GM20431 (cell line): ENCODE data around the gene CXCL13.
"Not testable (repeated sequence)": the region's sequence is repeated elsewhere in the genome, so short reads cannot be mapped to it uniquely, and the experiment has no call there.

ENCODE experiments used
- in situ Hi-C: fragments of 300-500 bp; cut with MseI, MboI; formaldehyde crosslinking; loops from one replicate; pipeline ENCODE4 v1.15.0; 2020; ENCODE audit warnings: low sequenced_read_pairs; ENCODE audit not compliant: unreplicated experiment

Gene CXCL13

DNA sequence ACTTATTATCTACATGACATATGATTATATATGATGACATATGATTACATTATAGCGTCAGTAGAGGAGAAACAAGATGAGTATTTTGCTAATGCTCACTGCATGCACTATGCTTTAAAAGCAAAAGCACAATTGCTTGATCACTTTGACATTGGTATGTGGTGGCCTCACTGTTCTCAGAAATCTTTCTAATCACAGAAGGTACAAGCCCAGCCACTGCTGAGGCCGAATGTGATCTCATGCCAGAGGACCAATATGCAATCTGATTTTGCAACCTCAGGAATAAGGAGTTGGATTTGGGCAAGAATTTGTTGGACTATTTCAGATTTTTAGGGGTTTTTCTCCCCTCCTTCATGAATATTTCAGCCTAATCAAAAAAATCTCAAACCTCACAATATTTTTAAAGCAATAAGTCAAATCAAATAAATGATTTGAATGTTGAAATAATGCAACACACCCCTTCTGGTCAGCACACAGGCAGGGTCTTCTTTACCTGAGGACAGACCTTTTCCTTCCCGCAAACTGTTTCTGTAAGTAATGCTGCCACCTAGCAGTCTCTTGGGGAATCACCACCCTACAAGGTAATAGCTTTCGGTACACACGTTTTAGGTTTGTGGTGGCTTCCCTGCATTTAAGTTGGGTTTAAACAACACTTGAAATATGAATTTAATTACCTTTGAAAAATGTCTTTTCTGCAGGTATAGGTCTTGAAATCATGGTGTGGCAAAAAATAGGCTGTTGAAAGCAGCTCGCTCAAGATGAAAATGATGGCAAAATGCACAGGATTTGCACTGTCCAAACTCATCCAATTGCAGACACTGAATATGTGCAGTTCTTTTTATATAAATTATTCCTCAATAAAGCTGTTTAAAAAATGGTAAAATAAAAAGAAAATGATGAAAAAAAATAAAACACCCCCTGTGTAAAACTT is 4.8 kb upstream of the CXCL13 start:
- in situ Hi-C loops: loop anchor here (25.0 kb wide), 1 partner anchor 213 kb away; no protein-coding TSS in a partner anchor

DNA sequence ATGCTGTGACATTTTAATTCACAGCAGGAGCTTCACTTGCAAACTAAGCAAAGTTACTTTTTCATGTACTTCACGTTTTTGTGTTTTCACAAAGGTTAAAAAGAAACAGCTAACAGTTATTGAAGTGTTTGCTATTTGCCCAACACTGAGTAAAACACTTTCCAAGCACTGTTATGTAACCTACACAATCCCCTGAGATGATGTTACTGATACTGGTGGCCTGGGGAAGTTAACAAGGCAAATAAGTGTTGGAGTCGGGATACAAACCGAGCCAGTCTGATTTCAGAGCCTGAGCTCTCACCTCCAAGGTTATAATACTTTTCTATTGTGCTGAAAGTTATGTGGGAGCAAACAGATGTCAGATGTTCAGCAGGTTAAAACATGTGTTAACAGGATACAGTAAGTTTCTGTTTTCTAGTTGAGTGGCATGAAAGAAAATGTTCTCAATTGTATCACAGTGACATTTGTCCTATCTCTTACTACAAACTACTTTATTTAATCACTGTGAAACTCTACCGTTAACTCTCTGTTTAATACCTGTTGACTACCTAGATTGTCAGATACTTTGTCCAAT is 3.9 kb upstream of the CXCL13 start:
- in situ Hi-C loops: loop anchor here (25.0 kb wide), 1 partner anchor 214 kb away; no protein-coding TSS in a partner anchor

DNA sequence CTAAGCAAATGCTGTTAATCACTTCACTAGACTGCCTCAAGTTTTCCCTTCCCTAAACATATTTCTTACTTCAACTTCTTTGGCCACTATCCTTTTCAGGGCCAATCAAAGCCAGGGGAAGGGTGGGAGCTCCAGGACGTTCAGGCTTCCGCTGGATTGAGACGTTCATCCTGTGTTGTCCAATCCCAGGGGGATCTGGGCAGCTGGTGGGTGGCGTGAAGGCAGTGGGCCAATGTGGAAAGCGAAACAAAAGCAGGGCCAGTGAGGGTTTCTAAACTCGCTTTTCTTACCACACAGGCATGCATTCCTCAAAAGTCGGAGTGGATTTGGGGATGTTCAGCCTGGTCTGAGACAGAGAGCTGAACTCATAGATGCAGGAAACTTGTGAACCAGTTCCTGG is 7.6 kb downstream of the CXCL13 start:
- in situ Hi-C loops: loop anchor here (25.0 kb wide), 1 partner anchor 226 kb away; no protein-coding TSS in a partner anchor

DNA sequence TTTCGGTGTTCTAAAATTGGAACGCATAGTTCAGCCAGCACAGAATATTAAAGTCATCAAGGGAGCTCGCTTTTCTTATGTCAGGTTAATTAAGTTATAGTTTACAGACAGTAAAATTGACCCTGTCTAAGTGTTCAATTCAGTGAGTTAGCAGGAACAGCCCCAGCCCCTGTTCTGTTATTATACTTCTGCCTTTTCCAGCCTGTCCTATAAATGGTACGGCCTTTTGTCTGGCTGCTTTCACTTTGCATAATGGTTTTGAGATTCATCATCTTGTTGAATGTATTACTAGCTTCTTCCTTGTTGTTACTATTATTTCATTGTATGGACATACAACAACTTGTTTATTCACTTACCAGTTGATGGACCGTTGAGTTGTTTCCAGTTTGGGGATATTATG is 9.5 kb downstream of the CXCL13 start:
- in situ Hi-C loops: loop anchor here (25.0 kb wide), 1 partner anchor 228 kb away; no protein-coding TSS in a partner anchor

DNA sequence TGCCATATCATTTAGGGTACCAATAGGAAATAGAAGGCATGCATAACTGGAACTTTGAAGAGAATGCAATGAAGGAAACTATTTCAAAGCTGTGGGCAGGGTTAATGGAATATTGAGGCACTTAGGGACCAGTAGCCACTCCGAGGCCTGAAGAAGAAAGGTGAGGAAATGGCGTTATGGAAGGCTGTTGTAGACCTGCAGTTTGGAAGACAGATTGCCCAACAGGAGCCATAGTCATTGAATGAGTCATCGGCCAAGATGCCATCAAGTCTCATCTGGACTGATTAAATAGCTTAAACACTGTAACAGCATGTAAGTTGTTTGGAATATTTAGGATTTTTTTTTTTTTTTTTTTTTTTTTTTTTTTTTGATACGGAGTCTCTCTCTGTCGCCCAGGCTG is 11.6 kb downstream of the CXCL13 start:
- in situ Hi-C loops: loop anchor here (25.0 kb wide), 1 partner anchor 230 kb away; no protein-coding TSS in a partner anchor

DNA sequence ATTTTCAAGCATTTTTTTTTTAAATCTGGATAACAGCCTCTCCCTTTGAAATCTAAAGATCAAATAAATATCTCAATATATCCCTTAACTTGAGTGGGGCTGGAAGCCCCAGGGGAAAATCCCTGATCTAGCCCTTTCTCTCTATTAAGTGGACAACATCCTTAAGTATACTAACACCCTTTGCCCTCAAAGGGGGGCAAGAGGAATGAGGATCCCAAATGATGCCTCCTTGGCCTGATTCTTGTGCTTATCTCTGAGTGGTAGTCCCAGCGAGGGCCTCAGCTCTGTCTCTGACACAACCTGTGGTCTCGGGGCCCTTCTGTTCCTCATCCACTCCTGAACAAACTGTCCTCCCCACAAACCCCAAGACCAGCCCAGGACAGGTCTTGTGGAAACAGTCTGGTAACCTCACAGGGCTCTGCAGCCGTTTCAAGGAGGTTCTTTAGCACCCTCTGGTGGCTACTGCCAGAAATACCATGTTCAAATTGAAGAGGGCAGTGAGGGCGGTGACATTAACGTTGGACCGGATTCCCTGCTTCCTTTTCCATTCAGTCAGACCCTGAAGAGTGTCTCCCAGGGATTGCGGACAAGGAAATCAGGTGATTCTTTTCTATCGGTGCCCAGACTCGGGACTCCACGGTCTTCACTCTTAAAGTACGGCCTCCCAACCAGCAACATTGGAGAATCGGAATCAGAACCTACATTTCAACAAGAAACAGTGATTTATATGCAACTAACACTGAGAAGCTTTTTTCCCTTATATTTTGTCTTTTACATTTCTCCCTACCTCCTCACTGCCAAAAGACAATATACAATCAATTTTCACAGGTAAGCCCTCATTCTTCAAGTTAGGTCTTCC is 13.0 kb downstream of the CXCL13 start:
- in situ Hi-C loops: loop anchor here (25.0 kb wide), 1 partner anchor 231 kb away; no protein-coding TSS in a partner anchor

DNA sequence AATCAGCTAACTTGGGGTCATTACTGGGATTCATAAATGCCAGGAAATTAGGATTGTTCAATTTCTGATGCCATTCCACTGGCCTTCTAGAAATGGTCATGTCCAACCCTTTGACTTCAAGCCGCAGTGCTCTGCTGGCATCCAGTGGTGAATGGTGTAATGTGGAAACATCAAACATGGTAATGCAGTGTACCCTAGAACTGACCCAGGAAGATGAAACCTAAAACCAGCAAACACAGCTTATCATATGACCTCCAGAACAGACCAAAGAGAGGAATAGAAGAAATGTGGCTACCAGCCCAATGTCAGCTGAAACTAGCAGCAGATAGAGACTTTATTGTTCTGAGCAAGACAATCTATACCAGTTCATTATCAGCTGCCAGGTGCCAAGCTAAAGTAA is 13.8 kb downstream of the CXCL13 start:
- in situ Hi-C loops: loop anchor here (25.0 kb wide), 1 partner anchor 232 kb away; no protein-coding TSS in a partner anchor

DNA sequence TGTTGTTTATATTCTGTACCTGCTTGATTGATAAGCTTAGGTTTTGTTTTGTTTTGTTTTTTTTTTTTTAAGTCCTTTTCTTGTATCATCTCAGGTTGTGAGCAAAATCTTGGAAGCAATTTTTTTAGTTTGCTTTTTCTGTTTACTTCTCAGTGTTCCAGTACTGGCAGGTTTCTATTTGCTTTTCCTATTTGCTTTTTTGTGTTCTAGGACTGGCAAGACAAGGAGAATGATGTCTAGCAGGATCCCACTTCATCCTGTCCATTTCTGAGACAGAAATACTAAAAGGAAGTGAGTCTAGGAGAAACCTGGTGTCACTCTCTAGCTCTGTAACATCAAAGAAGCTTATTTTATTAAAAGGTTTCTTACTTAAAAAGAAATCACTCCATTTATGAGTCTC is 15.6 kb downstream of the CXCL13 start:
- in situ Hi-C loops: loop anchor here (25.0 kb wide), 1 partner anchor 234 kb away; no protein-coding TSS in a partner anchor

DNA sequence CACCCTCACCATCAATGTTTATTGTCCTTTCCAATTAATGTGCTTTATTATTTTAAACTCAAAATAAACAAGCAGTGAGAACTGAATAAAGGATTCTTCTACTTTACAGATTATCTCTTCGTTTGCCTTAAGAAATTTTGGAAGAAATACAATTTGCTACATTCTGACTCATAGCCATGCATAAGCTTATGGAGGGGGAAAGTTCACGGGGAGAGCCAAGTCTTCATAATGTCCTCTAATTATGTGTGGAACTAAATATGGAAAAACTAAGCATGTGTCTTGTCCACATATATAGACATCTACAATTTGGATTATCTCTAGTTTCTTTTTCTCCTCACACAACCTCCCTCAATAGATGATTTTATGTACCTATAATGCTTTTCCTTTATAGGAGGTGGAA is 17.5 kb downstream of the CXCL13 start:
- in situ Hi-C loops: loop anchor here (25.0 kb wide), 1 partner anchor 236 kb away; no protein-coding TSS in a partner anchor

DNA sequence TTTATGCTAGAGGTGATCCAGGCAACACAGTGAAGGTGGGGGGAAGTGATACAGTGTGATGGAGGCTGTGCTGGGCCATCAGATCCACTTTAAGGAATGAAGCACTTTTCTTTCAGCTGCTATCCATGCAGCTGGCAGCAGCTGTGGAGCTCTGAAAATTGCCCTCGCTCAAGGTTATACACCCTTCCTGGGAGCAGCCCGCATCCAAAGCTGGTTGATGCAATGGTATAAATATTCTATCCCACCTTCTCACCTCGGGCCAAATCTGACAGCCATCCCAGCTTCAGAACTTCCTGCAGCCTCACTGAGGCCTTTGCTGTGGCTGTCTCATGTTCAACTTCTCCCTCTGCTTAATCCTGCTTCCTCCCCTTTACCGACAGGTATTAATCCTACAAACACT is 18.6 kb downstream of the CXCL13 start:
- in situ Hi-C loops: loop anchor here (25.0 kb wide), 1 partner anchor 237 kb away; no protein-coding TSS in a partner anchor

DNA sequence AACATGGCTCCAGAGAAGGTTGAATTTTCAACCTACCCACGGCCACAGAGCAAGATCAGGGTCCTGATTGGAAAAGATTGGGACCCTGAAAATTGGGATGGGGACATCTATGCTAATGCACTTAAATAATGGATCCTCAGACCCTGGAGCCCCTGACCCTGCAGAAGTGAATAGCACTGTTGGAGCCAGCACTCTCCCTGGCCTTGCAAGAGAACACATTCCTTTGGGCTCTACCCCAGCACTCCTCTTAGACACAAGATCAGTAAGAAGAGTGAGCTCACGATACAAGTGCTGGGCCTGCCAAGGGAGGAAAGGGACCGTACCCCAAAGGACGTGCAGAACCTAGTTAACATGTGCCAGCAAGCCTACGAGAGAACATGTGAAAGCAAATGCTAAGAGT is 19.9 kb downstream of the CXCL13 start:
- in situ Hi-C loops: no loop called here

DNA sequence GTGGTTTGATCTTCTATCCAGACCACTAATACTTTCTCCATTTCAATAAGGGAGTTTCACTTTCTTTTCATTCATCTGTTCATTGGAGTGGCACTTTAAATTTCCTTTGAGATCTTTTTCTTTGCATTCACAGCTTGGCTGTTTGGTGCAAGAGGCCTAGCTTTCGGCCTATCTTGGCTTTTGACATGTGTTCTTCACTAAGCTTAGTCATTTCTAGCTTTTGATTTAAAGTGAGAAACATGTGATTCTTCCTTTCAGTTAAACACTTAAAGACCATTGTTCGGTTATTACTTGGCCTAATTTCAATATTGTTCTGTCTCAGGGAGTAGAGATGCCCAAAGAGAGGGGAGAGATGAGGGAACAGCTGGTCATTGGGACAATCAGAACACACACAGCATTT is 24.3 kb downstream of the CXCL13 start:
- in situ Hi-C loops: no loop called here

DNA sequence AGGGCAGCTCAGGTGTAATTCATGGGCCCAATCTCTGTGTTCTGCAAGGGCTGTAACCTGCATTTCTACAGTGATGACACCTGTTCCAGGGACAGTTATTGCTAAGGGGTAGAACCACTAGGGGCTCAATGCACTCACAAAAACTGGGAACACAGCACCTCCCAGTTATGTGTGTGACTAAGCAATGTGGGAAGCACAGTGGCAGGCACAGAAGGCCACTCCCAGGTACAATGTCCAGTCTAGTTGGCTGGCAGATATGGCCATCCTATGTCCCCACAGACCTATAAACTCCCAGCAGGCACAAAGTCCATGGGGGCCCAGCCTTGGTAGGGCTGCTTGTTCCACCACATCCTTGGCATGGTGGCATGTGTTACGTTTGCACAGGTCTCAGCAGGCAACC is 25.7 kb downstream of the CXCL13 start:
- in situ Hi-C loops: no loop called here

DNA sequence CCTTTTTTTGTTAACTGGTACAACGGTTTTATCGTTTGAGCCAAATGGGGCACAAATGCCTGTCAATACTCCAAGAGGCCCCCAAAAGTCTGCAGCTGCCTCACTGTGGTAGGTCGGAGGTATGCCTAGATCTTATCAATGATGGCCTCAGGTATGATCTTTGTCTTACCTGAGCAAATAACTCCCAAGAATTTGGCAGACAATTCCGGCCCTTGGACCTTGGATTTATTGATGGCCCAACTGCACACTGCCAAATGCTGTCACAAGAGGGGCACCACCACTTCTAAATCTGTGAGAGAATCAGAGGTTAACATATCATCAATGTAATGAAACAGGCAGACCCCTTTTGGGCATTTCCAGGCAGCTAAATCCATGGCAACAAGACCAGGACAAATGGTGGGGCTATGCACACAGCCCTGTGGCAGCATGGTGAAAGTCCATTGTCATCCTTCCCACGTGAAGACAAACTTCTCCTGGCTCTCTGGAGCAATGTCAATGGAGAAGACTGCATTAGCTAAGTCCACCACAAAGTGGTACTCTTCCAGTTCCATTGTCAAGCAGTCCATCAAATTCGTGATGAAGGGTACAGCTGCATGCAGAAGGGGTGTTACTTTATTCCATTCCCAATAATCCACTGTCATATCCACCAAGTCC is 28.6 kb downstream of the CXCL13 start:
- in situ Hi-C loops: no loop called here

DNA sequence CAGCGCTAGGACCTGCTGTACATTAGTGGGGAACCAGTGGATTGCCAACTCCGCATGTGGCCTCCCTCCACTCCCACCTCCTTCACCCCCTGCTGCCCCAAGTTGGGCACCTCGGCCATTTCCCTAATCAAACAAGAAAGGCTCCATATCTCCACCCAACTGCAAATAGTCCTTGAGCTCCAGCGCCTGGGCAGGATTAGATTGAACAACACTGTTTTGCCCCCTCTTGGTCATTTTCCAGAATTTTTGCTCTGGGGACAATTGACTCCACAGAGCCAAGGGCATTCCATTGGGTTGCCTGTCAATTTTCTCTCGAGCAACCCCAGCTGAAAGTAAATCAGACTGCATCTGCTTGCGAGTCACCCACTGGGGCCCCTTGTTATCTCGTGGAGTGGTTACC is 29.6 kb downstream of the CXCL13 start:
- in situ Hi-C loops: no loop called here

DNA sequence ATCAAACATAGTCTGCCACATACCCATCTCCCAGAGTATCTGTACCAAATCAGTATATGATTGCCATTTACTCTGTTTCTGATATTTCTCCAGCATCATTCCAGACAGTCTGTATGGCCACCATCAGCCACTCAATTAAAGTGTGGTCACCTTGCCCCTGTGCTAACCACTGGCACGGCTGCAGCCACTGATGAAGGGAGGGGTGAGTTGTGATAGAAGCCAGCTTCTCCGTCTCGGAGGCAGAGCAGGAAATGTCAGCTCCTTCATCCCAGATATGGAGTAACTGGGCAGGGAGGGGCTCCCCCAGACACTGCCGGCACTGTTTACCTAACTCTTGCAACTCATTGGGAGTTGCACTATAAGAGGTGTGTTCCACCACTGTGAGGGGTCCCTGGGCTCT is 30.3 kb downstream of the CXCL13 start:
- in situ Hi-C loops: no loop called here

DNA sequence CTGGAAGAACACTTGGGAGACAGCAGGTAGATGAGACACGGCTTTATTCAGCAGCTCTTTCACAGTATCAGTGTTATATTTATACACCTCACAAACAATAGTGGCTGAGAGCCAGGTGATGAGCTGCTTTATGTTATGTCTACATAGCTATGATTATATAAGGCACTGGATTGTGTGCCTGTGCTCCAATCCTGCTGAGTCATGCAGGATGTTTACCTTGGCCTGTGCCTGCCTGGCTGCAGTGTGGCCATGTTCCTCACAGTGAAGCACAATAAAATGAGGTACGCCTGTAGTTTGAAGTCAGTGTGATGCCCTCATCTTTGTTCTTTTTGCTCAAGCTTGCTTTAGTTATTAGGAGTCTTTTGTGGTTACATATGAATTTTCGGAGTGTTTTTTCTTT is 31.3 kb downstream of the CXCL13 start:
- in situ Hi-C loops: no loop called here

DNA sequence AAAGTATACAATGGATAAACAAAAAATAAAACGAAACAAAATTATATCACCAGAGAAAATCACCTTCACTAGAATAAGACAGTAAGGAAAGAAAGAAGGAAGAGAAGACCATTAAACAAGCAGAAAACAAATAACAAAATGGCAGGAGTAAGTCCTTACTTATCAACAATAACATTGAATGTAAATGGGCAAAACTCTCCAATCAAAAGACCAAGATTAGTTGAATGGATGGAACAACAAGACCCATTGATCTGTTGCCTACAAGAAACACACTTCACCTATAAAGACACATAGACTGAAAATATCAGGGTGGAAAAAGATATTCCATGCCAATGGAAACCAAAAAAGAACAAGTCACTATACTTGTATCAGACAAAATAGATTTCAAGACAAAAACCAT is 38.4 kb downstream of the CXCL13 start:
- in situ Hi-C loops: not testable (repeated sequence)

DNA sequence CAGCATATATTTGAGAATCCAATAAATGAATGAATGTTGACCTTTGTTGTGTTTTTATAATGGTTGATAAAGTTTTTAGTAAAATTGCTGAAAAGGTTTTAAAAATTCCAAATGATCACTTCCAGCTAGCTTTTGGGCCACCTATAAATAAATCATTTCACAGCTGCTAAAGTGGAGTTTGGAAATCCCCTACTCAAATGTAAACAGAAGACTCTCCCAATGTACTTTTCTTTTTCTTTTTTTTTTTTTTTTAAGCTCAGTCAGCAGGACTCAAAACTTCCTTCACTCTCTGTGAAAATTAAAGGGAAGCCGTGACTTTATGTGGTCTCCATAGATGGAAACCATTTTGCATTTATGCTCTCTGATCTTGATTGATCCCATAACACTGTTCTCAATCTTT is 45.2 kb downstream of the CXCL13 start:
- in situ Hi-C loops: no loop called here

DNA sequence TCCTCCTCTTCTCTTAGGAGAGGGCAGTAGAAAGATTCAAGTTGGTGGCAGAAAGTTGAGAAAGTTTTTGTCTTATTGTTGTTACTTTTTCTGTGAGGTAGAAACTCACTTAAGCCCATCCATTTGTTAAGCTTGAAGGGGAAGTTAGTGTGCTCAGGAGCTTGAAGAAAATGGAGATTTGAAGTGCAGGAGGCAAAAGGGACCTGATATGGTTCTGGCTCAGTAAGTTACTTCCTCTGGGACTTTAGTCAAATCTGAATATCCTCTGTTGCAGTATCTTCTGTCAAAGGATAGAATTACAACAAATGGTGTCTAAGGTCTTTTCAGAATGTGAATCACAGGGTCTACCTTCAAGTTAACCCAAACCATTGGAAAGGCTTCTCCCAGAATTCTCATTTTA is 46.2 kb downstream of the CXCL13 start:
- in situ Hi-C loops: no loop called here
